KOPT-K1 (cell line): ENCODE data around the gene ADD3.
"Not testable (repeated sequence)": the region's sequence is repeated elsewhere in the genome, so short reads cannot be mapped to it uniquely, and the experiment has no call there.

ENCODE experiments used
- H3K27ac ChIP-seq: fragments of 200-600 bp; sonication (generic); 2 replicates; pipeline ENCODE4 v1.5.1; 2016; ENCODE audit warnings: antibody characterized with exemption, mild to moderate bottlenecking, low read depth, low read length; ENCODE audit not compliant: poor library complexity, severe bottlenecking
- H3K36me3 ChIP-seq: fragments of 200-600 bp; sonication (generic); 2 replicates; pipeline ENCODE4 v1.5.1; 2017; ENCODE audit warnings: antibody characterized with exemption, mild to moderate bottlenecking, low read length, moderate library complexity; ENCODE audit not compliant: insufficient read depth
- H3K9me3 ChIP-seq: fragments of 200-600 bp; sonication (generic); 2 replicates; pipeline ENCODE4 v1.5.1; 2017; ENCODE audit warnings: antibody characterized with exemption, low read length, mild to moderate bottlenecking; ENCODE audit not compliant: insufficient read depth, poor library complexity, severe bottlenecking

Gene ADD3

DNA sequence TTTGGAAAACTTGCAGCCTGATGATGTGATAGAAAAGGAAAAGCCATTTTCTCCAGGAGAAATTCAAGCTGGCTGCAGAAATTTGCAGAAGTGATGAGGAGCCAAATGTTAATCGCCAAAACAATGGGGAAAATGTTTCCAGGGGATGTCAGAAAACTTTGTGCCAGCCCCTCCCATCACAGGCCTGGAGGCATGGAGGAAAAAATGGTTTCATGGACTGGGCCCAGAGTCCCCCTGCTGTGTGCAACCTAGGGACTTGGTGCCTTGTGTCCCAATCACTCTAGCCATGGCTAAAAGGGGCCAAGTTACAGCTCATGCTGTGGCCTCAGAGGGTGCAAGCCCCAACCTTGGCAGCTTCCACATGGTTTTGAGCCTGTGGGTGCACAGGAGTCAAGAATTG lies 41.0 kb downstream of the ADD3 start:
- peaks cover 12% of the 10 kb centered on the region; the same call in 1 of the 2 replicates for H3K36me3 ChIP-seq
- H3K9me3 ChIP-seq, result peaks cover 31% of the 10 kb centered on the region
- no peak overlapping the region for H3K27ac ChIP-seq

DNA sequence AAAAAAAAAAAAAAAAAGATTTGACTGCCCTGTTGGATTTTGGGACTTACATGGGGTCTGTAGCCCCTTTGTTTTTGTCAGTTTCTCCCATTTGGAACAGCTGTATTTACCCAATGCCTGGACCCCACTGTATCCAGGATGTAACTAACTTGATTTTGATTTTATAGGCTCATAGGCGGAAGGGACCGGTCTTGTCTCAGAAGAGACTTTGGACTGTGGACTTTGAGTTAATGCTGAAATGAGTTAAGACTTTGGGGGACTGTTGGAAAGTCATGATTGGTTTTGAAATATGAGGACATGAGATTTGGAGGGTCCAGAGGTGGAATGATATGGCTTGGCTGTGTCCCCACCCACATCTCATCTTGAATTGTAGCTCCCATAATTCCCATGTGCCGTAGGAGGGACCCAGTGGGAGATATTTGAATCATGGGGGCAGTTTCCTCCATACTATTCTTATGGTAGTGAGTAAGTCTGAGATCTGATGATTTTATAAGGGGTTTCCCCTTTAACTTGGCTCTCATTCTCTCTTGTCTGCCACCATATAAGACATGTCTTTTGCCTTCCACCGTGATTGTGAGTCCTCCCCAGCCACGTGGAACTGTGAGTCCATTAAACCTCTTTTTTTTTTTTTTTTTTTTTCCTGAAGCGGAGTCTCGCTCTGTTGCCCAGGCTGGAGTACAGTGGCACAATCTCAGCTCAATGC lies 42.3 kb downstream of the ADD3 start:
- H3K27ac ChIP-seq, result not testable (repeated sequence)
- peaks cover 31% of the 10 kb centered on the region for H3K9me3 ChIP-seq
- peaks cover 12% of the 10 kb centered on the region; the same call in 1 of the 2 replicates for H3K36me3 ChIP-seq

DNA sequence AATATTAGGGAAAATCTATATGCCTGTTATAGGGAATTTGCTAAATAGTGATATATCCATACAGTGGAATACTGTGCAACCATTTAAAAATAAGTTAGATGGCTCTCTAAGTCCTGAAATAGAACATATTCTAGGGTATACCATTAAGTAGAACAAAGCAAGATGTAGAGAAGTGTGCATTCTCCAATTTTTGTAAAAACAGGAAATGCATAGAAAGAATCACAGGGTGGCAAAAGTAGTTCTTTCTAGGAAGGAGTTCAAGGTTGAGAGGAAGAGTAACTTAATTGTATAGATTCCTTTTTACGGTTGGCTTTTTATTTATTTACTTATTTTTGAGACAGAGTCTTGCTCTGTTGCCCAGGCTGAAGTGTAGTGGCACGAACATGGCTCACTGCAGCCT lies 43.7 kb downstream of the ADD3 start:
- H3K9me3 ChIP-seq, result peaks cover 30% of the 10 kb centered on the region
- H3K36me3 ChIP-seq, result peaks cover 10% of the 10 kb centered on the region; the same call in 1 of the 2 replicates
- no peak overlapping the region for H3K27ac ChIP-seq

DNA sequence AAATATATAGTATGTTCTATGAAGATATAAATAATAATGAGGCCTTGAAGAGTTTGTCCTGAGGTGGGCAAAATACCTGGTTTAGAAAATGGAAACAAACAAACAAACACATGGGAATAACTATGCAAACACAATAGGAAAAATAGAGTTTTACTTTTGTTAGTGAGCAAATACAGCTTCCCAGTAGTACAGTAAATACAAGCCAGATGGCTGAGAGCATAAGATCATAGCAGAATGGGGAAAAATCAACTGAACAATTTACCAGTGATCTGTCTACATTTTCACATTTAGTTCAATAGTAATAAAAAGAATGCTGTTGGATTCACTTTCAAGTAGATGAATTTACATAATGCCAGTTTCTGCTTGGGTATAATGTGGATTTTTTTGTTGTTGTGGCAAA lies 45.1 kb downstream of the ADD3 start:
- Histone ChIP-seq H3K36me3 (peaks cover 7% of the 10 kb centered on the region; the same call in 1 of the 2 replicates), H3K27ac (no peak overlapping the region), H3K9me3 (peaks cover 15% of the 10 kb centered on the region)

- Histone ChIP-seq H3K9me3 (no peaks in the 10 kb centered on the region), H3K36me3 (no peaks in the 10 kb centered on the region), H3K27ac (no peak overlapping the region)
These were observed 49.0 kb downstream of the ADD3 start for GRCh38 chr10:110056822-110057221.

GRCh38 chr10:110057456-110057855 lies 49.7 kb downstream of the ADD3 start:
- Histone ChIP-seq H3K9me3 (no peaks in the 10 kb centered on the region), H3K27ac (no peak overlapping the region)

DNA sequence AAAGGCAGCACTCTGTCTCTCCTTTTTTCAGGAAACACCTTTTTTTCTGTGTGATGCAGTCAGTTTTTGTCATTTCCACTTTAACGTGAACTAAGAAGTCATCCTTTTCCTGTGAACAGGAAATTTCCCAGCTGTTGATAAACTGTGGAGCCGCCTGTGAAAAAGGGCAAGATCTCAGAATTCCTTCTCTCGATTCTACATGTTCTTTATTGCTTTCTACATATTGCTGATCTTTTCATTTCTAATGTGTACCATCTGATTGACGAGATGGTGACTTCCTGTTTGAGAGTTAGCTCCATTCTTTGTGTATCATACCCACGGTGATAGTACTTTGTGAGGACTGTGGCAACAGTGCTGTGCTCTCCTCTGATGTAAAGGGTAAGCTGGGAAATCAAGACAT lies 50.4 kb downstream of the ADD3 start:
- no peaks in the 10 kb centered on the region for H3K36me3 ChIP-seq
- H3K27ac ChIP-seq, result peak overlapping the region; percentile 53
- no peaks in the 10 kb centered on the region for H3K9me3 ChIP-seq

More at GRCh38 chr10:110057456-110057855, 49.7 kb downstream of the ADD3 start:
- no peaks in the 10 kb centered on the region for H3K36me3 ChIP-seq

DNA sequence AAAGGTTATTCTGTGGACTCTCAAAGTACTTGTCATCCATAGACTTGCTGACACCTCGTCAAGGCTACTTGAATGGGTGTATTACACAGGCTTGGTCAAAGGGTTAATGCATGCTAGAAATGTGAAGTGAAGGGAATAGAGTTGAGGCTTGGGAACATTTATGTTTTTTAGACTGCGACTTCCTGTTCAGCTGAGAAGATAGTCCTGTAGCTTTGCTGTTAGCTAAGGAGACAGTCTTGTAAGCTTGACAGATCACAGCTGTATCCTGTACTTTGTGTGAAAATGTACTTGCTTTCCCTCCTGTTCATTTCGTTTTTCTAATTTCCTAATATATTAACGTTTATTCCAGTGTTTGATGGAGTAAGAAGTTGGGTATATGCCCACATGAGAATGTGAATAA lies 52.1 kb downstream of the ADD3 start:
- peak overlapping the region; percentile 53 for H3K27ac ChIP-seq
- no peaks in the 10 kb centered on the region for H3K36me3 ChIP-seq

GRCh38 chr10:110061687-110062086 lies 53.9 kb downstream of the ADD3 start:
- H3K27ac ChIP-seq, result no peak overlapping the region
- H3K9me3 ChIP-seq, result no peaks in the 10 kb centered on the region
- H3K36me3 ChIP-seq, result no peaks in the 10 kb centered on the region

More for the DNA sequence above, 52.1 kb downstream of the ADD3 start:
- H3K9me3 ChIP-seq, result no peaks in the 10 kb centered on the region

GRCh38 chr10:110065269-110065668 lies 57.5 kb downstream of the ADD3 start:
- Histone ChIP-seq H3K27ac (peak overlapping the region; percentile 10), H3K9me3 (no peaks in the 10 kb centered on the region), H3K36me3 (no peaks in the 10 kb centered on the region)

GRCh38 chr10:110067960-110068770 lies 60.4 kb downstream of the ADD3 start:
- H3K9me3 ChIP-seq, result no peaks in the 10 kb centered on the region
- H3K27ac ChIP-seq, result peak overlapping the region; percentile 91
- H3K36me3 ChIP-seq, result no peaks in the 10 kb centered on the region

GRCh38 chr10:110068780-110069179 lies 61.0 kb downstream of the ADD3 start:
- H3K27ac ChIP-seq, result peak overlapping the region; percentile 91
- no peaks in the 10 kb centered on the region for H3K36me3 ChIP-seq
- H3K9me3 ChIP-seq, result no peaks in the 10 kb centered on the region

DNA sequence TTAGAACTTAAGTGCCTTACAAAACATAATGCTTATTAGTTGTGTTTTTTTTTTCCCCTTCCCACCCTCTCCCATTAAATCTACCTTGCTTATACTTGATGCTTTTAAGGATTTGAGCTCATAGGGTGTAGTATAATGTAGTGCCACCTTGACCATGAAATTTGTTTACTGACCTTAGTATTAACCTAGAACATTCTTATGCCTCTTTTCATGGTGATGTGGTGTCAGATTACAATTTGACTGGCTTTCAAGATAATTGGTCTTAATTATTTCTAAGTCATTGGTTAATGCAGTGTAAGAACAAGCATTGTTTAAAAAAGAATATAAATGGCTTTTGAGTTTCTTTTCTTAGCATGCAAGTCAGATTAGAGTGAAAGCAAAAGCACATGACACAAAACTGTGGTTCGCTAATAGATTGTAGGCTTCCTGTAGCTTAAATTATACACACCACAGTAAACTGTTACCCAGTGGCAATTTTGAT lies 61.8 kb downstream of the ADD3 start:
- Histone ChIP-seq H3K9me3 (no peaks in the 10 kb centered on the region), H3K27ac (peak overlapping the region; percentile 91), H3K36me3 (no peaks in the 10 kb centered on the region)

- H3K36me3 ChIP-seq, result no peaks in the 10 kb centered on the region
- no peaks in the 10 kb centered on the region for H3K9me3 ChIP-seq
- H3K27ac ChIP-seq, result peak overlapping the region; percentile 91
These were observed 66.1 kb downstream of the ADD3 start for GRCh38 chr10:110073896-110074295.

DNA sequence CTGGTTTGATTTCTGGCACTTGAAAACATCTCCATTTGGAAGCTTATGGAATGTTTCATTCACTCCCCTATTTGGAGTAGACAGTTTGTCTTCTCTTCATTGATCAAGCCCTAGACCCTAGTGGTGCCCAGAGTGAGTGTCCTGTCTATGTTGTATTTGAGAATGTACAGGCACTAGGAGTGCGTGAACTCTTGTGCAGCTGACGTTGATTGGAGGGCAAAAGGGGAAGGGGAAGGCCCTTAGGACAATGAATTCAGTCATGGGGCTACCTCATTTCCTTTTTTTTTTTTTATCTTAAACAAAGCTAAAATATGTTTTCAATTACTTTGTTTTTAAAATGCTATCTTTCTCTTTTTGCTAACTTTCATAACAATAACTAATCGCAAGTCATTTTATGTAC lies 66.5 kb downstream of the ADD3 start:
- no peaks in the 10 kb centered on the region for H3K9me3 ChIP-seq
- no peaks in the 10 kb centered on the region for H3K36me3 ChIP-seq
- H3K27ac ChIP-seq, result peak overlapping the region; percentile 91
